Astrocyte of the hippocampus (primary cell): ENCODE measurements around the gene MSTO1.
"Not testable (repeated sequence)": the region's sequence is repeated elsewhere in the genome, so short reads cannot be mapped to it uniquely, and the experiment has no call there.

Source experiments
- DNase-seq: peaks from one replicate; pipeline ENCODE4 v3.0.0; 2011; ENCODE audit warnings: low read depth, low spot score

The MSTO1 gene

DNA sequence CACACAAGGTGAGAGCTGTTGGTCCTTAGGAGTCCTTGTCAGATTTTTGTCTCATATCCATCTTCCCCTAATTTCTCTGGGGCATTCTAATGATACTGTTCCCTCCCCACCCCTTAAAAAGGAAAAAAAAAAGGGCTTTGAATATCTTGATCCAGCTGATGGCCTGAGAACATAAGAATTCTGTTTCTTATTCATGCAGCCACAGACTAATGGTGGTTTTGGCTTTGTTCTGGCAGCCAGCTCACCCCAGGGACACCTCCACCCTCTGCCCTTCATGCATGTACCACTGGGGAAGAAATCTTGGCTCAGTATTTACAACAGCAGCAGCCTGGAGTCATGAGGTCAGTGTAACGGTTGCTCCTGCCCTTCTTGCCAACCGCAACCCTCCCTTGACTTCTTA lies 3.2 kb downstream of the MSTO1 start:
- not testable (repeated sequence) for DNase-seq

DNA sequence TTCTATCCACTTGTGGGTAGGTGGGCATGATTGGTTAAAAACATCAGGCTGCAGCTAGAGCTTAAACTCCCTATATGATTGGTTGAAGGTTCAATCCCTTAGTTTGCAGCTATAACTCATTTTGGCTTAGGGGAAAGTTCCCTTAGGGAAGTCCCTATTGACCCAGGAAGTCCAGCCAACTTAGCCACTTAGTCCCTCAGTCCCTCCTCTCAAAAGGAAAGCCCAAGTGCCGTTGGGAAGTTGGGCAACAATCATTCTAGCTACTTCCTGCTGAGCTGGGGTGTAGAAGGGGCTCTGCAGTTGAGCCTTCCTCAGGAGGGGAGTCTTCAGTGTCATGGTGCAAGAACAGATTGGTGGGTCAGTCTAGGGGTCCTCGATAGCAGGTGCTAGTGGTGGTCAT lies 12.2 kb downstream of the MSTO1 start:
- no peak for DNase-seq

GRCh38 chr1:155623357-155623756 lies 13.3 kb downstream of the MSTO1 start:
- DNase-seq: no peak

GRCh38 chr1:155626428-155626827 lies 16.4 kb downstream of the MSTO1 start:
- DNase-seq: not testable (repeated sequence)

GRCh38 chr1:155636397-155637153 lies 26.6 kb downstream of the MSTO1 start:
- DNase-seq: no peak

GRCh38 chr1:155640367-155640766 lies 30.3 kb downstream of the MSTO1 start:
- no peak for DNase-seq

DNA sequence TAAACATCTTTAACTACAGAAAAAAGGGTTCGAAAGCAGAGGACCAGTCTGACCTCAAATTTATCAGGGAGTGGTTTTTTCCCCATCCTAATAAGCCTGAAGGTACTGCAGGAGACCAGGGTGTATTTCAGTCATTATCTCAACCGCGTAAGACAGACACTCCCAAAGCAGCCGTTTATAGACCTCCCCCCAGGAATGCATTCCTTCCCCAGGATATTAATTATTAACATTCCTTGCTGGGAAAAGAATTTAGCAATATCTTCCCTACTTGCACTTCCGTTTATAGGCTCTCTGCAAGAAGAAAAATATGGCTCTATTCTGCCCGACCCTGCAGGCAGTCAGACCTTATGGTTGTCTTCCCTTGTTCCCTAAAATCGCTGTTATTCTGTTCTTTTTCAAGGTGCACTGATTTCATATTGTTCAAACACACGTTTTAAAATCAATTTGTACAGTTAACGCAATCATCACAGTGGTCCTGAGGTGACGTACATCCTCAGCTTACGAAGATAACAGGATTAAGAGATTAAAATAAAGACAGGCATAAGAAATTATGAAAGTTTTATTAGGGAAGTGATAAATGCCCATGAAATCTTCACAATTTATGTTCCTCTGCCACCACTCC lies 32.7 kb downstream of the MSTO1 start:
- peak; percentile 3 for DNase-seq

GRCh38 chr1:155643230-155643629 lies 33.2 kb downstream of the MSTO1 start:
- no peak for DNase-seq

- peak; percentile 12 for DNase-seq
Measured at GRCh38 chr1:155645034-155645598, 35.1 kb downstream of the MSTO1 start.

- peak; percentile 50 for DNase-seq
Measured at GRCh38 chr1:155645648-155646047, 35.6 kb downstream of the MSTO1 start.

DNA sequence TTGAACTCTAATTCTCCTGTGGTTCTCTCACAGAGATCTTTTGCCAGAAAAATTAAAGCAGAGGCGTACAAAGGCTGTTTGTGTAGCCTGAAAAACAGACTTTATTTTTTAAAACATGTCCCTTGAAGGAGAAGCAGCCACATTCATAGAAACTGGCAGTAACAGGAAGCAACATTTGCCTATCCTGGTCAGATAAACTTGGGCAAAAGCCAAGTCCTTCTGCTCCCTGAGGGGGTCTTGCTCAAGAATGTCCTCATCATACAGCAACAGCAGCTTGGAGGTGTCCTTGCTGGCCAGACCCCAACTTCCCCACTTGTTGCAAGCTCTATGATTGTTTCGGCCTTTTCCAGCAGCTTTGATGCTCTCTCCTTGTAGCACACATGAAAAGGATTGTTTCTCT lies 36.3 kb downstream of the MSTO1 start:
- peak; percentile 28 for DNase-seq

GRCh38 chr1:155648207-155649147 lies 38.5 kb downstream of the MSTO1 start:
- DNase-seq: peak; percentile 87

DNA sequence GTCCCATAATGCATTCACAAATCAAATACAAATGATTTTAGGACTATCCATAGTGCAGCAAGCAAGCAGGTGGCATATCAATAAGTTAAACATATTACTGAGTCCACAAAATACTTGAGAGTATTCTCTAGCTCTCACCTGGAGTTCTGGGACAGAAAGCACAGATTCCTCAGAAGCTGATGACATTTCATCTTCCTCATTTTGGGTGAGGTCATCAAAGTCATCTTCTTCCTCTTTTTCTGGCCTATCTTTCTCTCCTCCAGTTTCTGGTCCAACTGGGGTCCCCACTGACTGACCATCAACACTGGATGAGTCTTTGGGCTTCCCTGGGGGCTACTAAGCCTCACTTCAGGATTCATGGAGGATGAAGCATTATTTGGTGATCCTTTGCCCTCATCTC lies 39.7 kb downstream of the MSTO1 start:
- no peak for DNase-seq

GRCh38 chr1:155650231-155650757 lies 40.3 kb downstream of the MSTO1 start:
- no peak for DNase-seq

- no peak for DNase-seq
Measured at GRCh38 chr1:155651861-155652661, 42.0 kb downstream of the MSTO1 start.

GRCh38 chr1:155652951-155653350 lies 42.9 kb downstream of the MSTO1 start:
- no peak for DNase-seq

GRCh38 chr1:155657463-155657862 lies 47.4 kb downstream of the MSTO1 start:
- DNase-seq: no peak

GRCh38 chr1:155661239-155661638 lies 51.2 kb downstream of the MSTO1 start:
- not testable (repeated sequence) for DNase-seq
